HG03520 (cell line): ENCODE data around the gene MED19.
"Not testable (repeated sequence)": the region's sequence is repeated elsewhere in the genome, so short reads cannot be mapped to it uniquely, and the experiment has no call there.

ENCODE experiments used
- ATAC-seq: cut with Tn5 transposase; IDR thresholded peaks from one replicate; pipeline ENCODE4 v1.9.1; 2021; ENCODE audit warnings: mild to moderate bottlenecking, moderate library complexity; ENCODE audit not compliant: unreplicated experiment

MED19 gene

DNA sequence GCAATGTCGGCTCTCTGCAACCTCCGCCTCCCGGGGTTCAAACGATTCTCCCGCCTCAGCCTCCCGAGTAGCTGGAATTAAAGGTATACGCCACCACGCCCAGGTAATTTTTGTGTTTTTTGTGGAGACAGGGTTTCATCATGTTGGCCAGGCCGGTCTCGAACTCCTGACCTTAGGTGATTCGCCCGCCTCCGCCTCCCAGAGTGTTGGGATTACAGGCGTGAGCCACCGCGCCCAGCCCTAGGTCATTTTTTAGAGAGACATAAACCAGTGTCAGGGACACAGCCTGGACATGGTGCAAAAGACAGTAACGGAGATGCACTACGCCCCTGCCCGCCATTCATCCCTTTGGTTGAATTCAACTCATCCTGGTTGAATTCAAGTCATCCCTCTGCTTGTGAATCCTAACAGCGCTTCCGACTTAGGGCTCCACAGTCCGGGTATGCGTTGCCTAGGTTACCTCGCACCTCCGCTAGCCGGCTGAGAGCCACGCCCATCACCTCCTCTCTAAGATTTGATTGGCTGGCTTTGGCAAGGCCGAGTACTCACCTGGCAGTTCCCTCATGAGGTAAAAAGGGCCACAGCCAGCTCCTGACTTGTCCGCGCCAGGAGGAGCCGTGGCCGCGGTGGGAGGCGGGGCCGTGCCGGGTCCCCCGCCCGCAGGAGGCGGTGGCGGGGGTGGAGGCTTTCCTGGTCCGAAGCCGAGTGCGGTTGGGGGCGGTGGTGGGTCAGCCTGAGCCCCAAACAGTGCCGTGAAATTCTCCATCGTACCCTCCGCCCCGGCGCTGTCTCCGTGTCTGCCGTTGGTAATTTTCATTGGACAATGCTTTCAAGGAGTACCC, at the start of gene MED19:
TSS of gene MED19 (minus strand) at position 802 of the 842 bp plus-strand sequence. CDS start at position 766, 36 bp downstream.
- ATAC-seq: peak; percentile 41

- ATAC-seq: no peak
Observed at GRCh38 chr11:57758174-57758573, 46.2 kb upstream of the MED19 start.

DNA sequence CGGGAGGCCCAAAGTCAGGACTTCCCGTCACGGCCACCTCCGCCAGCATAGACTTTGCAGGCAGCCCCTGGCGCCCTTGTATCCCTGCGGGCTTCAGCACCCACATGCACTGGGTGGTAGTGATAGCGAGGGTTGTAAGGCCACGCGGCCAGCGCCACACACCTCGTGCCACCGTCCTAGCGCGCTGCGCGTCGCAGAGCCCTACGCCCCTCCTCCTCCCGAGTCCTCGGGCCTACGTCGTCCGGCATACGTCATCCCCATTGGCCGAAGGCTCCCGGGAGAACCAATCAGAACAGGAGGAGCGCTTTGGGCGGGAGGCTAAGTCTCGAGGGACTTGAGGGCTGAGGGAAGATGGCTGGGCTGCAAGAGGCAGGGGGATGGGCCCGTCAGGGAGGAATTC, 40.9 kb upstream of the MED19 start:
- ATAC-seq: no peak

- ATAC-seq: peak; percentile 66
Observed at GRCh38 chr11:57751676-57752253, 39.8 kb upstream of the MED19 start, which contains the start of gene BTBD18. BTBD18 (minus strand) TSS chr11:57751819; CDS start chr11:57751188, 631 bp downstream.

- no peak for ATAC-seq
Observed at GRCh38 chr11:57751176-57751575, 39.2 kb upstream of the MED19 start.

- ATAC-seq: no peak
Observed at GRCh38 chr11:57746920-57747319, 34.9 kb upstream of the MED19 start.

DNA sequence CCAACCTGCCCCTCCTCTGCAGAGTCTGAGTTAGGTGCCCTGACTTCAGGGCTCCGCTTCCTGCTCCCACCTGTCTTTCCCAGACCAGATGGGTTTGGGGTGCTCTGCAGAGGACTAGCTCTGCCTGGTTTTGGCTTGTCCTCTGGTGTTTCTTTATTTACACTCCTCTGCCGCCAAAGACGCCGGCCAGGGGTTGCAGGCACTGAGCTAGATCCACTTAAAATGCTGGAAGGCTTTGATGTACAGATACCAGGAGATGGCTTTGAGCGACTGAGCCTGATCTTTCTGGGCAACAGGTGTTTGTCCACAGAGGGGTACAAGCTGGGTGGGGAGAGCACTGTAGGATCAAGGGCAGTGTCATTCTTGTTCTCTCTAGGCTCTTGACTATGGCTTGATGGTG, 33.2 kb upstream of the MED19 start:
- ATAC-seq: no peak

DNA sequence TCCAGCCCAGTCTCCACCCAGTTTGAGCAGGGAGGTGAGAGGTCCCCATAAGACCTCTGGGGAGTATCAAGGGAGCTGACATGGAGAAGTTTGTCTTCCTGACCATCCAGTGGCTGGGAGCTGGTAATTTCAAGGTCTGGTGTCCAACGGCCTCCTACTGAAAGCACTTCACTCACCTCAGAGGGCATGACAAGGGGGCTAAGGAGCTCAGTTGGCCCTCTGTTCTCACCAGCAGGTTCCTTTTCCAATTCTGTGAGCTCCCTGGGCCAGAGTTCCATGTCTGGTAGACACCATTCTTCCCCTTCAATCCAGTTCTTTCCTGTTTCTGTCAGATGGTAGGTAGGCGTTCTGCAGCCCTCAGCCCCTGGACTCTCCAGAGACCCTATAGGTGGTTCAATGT, 32.3 kb upstream of the MED19 start:
- ATAC-seq: no peak

- ATAC-seq: no peak
Observed at GRCh38 chr11:57742087-57742452, 30.1 kb upstream of the MED19 start.

DNA sequence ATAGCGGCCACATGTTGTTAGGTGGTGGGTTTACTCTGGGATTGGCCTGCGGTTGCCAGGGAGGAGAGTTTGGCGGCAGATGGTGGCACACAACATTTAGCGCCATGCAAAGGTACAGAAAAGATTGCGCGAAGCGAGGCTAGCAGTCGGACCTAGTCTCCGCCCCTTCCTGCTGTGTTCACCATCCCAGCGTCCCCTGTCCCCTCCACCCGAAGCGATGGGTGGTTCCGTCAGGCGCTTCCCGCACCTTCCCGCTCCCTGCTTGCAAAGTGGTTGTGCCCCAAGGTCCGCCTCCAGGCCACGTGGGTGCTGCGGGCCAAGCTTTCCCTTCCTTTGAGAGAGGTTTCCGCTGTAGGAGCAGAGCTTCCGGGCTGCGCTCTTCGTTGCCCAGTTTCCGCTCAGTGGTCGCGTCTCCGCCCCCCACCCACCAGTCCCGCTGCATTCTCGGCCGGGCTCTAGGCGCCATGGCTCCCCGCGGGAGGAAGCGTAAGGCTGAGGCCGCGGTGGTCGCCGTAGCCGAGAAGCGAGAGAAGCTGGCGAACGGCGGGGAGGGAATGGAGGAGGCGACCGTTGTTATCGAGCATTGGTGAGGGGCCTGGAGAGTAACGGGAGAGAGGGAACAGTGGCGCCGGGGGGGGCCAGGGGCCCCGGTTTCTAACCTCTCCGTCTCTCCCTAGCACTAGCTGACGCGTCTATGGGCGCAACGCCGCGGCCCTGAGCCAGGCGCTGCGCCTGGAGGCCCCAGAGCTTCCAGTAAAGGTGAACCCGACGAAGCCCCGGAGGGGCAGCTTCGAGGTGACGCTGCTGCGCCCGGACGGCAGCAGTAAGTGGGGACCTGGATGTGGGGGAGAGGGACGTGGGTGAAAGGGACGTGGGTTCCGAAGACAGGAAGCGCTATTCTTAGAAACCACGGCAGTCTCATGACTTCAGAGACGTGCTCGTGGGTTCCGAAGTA, 29.4 kb upstream of the MED19 start, which contains the start of gene SELENOH:
TSS of gene SELENOH (plus strand) at position 360 of the 955 bp plus-strand sequence. CDS start at position 465, 105 bp downstream.
- ATAC-seq: peak; percentile 86

GRCh38 chr11:57735619-57736298, 23.7 kb upstream of the MED19 start:
- no peak for ATAC-seq

GRCh38 chr11:57732661-57733060, 20.6 kb upstream of the MED19 start:
- no peak for ATAC-seq

DNA sequence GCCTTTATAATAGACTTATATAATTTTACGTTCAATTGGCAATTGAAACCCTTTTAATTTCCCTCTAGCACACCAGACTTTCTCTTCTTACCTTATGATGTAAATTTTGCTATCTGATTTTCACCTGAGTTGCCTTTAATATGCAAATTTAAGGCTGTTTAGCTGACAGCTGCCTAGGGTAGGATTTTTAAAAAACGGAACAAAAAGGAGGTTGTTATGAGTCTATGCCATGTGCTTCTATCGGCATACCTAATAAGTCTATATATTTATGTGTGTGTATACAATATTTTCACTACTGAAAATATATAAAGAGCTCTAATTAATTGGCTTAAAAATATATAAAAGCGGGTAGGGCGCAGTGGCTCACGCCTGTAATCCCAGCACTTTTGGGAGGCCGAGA, 17.5 kb upstream of the MED19 start:
- ATAC-seq: no peak

- ATAC-seq: no peak
Observed at GRCh38 chr11:57728829-57729228, 16.8 kb upstream of the MED19 start.

GRCh38 chr11:57727185-57727584, 15.2 kb upstream of the MED19 start:
- ATAC-seq: no peak

GRCh38 chr11:57716726-57717125, 4.7 kb upstream of the MED19 start:
- ATAC-seq: not testable (repeated sequence)

DNA sequence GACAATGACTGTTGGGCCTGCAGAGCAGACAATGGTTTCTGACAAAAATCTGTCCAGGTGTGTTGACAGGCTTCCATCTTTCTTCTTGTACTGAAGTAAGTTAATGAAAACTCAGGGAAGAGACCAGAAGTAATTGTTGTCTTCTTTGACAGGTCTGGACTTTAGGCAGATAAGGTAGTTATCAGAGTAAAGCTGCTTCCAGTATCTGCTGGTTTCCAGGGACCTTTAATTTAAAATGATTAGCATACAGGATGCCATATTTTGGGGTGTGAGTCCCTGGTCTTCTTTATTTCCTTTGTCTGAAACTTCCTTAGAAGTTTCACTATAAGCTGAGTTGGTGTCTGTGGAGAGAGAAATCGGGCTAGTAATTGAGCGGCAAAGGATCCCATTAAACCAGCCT, 1.8 kb upstream of the MED19 start:
- ATAC-seq: no peak

GRCh38 chr11:57712256-57713150, 488 bp upstream of the MED19 start, which contains the start of gene TMX2:
TMX2 (plus strand) TSS chr11:57712593; CDS start chr11:57712619, 26 bp downstream.
- ATAC-seq: peak; percentile 93

DNA sequence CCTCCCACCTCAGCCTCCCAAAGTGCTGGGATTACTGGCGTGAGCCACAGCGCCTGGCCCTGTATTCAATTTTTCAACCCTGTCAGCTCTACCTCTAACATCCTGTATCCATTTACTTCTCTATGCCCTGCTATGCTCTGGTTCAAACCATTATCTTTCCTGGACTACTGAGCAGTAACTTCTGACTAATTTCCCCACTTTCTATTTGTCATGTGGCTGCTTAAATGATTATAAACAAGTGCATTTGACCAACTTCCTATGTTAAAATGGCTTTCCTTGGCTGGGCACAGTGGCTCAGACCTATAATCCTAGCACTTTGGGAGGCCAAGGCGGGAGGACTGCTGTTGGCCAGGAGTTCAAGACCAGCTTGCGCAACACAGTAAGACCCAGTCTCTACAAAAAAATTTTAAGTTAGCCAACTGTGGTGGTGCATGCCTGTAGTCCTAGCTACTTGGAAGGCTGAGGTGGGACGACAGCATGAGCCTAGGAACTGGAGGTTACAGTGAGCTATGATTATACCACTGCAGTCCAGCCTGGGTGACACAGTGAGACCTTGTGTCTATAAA, 2.1 kb downstream of the MED19 start:
- ATAC-seq: no peak
